ENCODE results near the gene LSM2. TPM values are rescaled to one million over a fixed set of nuclear protein-coding genes. Genes with fewer than 3 reads are reported as not detected.
A peak's percentile ranks its signal among the peaks of the same experiment; 100 is the strongest.

Gene LSM2
- total RNA-seq, 1 experiment from 2014 or later, result 93.6 TPM

DNA sequence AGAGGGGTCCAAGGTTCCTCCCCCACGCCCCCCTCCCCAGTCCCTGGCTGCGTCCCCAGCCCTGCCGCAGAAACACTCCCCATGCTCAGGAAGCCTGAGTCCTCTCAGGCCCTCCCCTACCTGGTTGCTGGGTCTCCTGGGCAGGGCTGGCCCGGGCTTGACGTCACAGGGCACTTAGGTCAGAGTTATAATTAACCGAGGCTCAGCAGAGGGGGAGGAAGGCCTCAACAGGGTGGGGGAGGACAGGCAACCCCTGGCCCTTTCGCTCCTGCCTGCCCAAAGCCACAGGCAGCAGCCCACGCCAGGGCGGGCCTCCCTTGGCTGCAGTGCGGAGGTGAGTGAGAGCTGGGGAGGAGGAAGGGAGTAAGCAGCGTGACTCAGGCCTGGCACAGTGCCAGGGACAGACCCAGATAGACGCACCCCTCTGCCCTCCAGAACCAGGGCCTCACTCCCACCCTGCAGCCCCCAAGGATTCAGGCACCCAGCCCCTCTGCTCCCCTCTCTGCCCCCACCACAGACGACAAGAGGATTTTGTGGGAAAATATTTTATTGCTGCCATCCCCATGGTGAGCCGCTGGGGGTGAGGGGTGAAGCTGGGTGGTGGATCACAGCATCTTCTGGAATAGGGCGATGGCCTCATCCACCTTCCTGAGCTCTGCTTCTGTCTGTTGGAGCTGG lies 29.6 kb downstream of the LSM2 start, which contains the start of gene VWA7:
Gene VWA7 (minus strand): TSS at position 340 of the 678 bp plus-strand sequence. CDS start 549 bp downstream, outside the sequence.
- peak; percentile 94 for DNase-seq (ENCODE audit: low spot score)

DNA sequence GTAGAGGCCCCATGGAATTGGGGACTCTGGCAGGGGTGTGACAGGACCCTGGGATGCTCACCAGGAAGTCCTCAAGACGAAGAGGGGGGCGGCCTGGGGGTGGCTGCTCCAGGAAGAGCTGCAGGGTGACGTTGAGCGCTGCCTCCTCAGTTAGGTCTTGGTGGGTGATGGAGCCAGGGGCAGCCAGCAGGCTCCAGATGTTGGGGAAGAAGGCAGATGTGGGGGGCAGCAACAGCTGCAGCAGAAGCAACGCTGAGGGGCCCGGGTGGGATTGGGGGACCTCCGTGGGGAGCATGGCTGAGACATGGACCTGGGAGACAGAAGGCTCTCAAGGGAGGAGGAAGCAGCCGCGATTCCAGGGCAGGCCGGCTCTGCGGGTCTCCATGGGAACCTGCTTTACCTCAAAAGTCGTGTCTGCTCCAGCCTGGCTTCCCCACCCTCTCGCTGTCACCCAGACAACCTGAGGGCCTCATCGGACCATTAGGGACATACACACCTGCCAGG lies 30.2 kb downstream of the LSM2 start:
- no peak for DNase-seq (ENCODE audit: low spot score)

DNA sequence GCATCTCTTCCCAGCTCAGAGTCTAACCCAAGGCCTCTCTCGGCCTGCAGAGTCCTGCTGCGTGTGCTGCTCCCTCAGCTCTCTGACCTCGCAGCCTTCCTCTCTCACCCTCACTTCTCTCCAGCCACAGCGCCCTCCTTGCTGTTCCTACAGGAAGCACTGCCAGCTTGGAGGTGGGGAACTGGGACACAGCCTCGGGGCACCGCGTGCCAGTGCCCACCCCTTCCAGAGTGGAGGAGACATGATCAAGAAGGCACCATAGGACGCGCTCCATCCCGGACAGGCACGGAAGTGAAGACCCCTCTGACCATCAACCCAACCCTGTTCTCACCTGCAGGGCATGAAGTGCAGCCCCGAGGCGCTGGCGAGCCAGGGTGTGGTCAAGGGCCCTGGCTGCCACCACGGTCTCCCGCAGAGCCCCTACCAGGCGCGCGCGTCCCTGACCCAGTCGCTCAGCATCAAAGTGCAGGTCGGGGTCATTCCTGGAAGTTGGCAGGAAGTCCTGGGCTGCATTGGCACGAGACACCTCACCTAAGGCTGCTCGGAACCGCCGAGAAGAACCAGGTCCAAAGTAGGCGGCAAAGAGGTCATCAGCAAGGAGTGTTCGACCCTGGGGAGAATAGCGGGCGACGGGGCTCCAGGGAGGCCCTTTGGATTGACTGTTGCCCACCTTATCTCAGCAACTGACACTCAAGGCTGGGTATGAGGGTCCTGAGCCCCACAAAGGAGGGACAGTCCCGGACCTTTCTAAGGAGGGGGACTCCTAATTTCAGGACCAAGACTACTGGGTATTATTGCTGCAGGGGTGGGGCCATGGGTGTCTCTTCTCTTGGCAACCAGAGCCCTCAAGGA lies 30.9 kb downstream of the LSM2 start:
- DNase-seq (ENCODE audit: low spot score), result no peak

DNA sequence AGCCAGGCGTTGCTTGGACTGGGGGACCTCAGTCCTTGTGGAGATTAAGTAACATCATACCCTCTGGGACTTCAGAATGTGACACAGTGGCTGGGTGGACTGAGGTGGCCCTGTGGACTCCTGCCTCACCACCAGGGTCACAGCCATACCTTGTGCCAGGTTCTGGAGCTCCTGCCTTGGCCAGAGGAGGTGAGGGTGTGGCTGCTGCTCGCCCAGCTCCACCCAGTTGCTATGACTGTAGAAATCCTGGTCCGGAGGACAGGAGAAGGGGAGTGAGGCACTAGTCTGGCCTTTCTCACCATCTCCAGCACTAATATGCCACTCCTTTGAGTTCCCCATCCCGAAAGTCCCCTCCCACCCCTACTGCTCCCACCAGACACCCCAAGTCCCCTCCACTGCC lies 31.6 kb downstream of the LSM2 start:
- peak; percentile 67 for DNase-seq (ENCODE audit: low spot score)

DNA sequence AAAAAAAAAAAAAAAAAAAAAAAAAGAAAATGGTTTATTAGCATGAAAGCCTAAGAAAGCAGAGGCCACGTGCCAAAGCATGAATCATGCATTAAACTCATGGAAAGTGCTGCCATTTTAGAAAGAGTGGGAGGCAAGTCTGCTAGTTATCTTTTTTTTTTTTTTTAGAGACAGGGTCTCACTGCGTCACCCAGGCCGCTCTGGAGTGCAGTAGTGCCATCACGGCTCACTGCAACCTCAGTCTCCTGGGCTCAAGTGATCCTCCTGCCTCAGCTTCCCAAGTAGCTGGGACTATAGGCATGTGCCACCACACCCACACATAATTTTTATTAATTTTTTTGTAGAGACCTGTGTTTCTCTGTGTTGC lies 34.8 kb downstream of the LSM2 start:
- DNase-seq (ENCODE audit: low spot score), result no peak

DNA sequence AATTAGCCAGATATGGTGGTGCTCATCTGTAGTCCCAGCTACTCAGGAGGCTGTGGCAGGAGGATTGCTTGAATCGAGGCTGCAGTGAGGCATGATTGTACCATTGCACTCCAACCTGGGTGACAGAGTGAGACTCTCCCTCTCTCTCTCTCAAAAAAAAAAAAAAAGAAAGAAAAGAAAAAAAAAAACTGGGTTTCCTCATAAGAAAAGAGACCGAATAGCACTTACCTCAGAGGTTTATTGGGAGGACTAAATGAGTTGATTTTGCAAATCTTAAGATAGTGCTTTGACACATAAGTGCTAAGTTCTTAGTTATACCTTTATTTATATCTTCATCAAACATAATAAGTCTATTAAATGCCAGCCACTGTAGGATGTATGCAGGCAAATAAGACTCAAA lies 35.9 kb downstream of the LSM2 start:
- no peak for DNase-seq (ENCODE audit: low spot score)

DNA sequence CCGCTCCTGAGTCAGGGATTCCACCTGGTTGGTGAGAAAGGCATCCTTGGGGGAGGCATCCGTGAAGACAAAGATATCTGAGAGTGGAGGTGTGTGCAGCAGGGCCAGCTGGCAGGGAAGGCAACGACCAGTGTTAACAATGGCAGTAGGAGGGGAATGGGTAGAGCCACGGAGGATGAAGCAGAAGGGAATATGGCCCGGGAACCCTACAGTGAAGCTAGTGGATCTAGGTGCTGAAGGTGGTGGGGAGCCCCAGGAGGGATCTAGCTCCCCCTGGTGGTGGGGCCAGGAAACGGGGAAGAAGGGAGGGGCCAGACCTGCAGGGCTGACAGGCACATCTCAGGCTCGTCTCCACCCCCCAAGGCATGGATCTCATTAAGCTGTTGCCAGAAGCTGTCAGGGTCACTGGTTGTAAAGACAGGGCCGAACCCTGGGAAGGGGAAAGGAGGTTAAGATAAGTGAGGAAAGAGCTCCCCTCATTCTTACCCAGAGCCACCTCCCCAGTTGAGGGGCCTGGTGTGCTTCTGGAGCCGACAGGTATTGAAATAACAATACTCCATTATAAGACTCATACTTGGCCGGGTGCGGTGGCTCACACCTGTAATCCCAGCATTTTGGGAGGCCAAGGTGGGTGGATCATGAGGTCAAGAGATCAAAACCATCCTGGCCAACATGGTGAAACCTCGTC lies 36.9 kb downstream of the LSM2 start:
- DNase-seq (ENCODE audit: low spot score), result peak; percentile 86

DNA sequence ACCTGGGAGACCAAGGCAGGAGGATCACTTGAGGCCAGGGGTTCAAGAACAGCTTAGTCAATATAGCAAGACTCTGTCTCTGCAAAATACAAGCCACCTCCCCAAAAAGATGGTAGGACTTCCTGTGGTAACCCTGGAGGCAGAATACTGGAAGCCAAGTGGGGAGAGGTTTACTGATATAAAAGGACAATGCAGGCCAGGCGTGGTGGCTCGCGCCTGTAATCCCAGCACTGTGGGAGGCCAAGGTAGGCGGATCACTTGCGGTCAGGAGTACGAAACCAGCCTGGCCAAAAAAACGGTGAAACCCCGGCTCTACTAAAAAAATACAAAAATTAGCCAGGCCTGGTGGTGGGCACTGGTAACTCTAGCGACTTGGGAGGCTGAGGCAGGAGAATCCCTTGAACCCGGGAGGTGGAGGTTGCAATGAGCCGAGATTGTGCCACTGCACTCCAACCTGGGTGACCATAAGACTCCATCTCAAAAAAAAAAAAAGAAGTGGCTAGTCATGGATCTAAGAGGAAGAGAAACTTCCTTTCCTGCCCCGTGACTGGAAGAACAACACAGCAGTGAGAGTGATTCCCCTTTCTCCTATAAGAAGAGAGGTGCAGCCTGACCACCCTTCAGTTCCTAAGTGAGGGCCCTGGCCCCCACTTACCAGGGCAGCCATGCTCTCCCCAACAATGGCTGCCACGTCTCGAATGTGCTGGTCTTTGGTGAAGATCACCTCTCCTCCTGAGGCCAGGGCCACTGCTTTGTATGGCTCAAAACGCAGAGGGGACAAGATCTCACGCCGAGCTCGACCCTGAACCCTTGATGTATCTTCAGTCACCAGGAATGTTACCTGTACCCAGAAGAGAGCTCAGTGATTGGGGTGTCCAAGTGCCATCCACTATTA lies 38.2 kb downstream of the LSM2 start:
- DNase-seq (ENCODE audit: low spot score), result no peak

DNA sequence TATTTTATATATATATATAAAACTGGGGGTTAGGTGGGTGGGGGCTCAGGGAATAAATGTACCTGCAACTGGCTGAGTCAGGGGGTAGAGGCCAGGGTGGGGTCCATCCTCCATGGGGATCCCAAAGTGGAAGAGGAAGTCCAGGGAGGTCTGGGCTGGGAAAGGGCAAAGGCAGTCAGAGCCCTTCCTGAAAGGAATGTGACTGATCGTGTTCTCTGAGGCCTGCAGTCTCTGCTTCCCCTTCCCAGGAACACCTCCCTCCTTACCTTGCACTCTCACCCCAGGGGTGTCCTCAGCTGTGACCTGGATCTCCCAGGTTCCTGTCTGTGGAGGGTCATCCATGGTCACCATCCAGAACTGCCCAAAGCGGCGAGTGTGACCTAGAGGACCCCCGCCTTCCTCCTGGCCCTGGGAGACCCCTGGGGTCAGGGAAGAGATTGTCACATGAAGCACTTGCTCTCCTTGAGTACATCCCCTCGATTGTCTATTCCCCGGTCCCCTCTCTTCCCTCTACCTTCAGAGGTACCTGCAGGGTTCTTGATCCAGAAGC lies 39.6 kb downstream of the LSM2 start:
- DNase-seq (ENCODE audit: low spot score), result no peak

DNA sequence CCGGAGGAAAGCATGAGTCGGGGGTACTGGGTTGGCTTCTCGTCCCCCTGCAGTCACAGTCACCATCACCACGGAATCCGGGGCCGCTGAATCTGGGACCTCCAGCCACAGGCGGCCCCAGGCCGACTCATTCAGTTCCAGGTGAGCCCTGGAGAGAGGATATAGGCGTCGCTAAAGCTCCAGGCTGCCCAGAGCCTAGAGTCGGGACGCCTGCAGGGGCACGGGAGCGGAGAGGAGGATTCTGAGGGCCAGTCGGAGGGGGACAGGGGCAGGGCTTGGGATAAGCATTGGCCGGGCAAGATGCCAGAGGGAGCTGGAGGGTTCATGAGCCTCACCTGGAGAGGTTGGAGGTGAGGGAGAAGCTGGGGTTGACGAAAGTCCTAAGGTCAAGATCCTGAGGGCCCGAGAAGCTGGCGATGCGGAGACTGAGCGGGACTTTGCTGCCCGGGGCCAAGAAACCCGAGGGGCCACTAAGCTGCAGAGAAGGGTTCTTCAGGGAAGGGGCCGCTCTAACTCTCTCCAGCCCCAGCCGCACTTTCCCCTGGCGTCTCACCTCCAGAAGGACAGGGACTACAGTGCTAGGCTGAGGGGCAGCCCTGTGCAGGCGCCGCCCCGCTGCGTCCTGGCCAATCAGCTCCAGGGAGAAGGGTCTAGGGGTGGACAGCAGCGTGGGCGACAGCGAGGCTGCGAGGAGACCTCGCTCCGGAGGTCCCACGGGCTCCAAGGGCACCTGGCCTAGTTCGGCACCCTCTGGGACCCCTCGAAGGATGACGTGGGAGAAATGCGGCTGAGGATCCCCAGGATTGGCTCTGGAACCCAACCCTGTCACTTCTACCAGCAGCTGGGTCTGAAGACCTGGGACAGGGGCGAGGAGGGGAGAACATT lies 40.6 kb downstream of the LSM2 start:
- DNase-seq (ENCODE audit: low spot score), result no peak

DNA sequence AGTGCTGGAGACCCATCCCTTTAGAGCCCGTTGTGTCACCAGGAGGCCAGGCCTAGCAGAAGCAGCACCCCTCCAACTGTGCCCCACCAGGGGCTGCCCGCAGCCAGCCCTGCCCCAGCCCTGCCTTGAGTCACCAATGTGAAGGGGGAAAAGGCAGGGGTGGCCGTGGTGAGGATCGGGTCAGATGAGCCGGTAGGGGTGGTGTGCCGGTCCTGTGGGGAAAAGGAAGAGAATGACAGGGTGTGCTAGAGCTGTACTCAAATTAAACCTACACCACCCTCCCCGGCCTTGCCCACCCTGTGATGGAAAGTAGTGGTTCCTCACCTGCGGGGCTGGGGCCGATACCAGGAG lies 41.2 kb downstream of the LSM2 start:
- no peak for DNase-seq (ENCODE audit: low spot score)

DNA sequence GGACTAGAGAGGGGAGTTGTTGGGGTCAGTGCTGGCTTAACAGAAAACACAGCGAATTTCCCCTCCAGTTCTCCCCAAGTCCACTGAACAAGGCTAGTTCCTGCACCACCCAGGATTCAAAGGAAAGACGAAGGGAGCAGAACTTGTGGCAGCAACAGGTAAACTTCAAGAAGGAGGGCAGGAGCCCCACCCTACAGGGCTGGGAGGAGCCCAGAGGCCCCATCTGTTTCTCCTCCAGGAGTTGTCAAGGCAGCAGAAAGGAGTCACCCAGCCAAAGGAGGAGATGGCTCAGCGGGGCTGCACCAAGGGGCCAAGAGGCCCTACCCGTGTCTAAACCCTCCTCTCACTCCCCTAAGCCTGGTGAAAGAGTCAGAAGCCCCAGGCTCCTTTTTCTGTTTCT lies 42.6 kb downstream of the LSM2 start:
- DNase-seq (ENCODE audit: low spot score), result no peak

DNA sequence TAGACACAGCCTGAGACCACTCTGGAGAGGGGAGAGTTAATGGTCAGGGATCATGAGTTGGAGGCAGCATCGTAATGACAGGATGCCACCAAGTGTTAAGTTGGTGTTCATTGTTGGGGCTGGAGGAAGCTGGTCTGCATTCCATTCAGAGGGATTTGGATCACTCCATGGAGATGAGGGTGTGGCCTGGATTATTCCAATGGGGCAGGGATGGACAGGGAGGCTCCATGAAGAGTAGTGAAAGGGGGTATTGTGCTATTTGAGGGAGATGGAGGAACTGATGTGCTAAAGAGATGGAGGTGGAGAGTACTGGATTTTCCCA lies 43.2 kb downstream of the LSM2 start:
- DNase-seq (ENCODE audit: low spot score), result peak; percentile 38

DNA sequence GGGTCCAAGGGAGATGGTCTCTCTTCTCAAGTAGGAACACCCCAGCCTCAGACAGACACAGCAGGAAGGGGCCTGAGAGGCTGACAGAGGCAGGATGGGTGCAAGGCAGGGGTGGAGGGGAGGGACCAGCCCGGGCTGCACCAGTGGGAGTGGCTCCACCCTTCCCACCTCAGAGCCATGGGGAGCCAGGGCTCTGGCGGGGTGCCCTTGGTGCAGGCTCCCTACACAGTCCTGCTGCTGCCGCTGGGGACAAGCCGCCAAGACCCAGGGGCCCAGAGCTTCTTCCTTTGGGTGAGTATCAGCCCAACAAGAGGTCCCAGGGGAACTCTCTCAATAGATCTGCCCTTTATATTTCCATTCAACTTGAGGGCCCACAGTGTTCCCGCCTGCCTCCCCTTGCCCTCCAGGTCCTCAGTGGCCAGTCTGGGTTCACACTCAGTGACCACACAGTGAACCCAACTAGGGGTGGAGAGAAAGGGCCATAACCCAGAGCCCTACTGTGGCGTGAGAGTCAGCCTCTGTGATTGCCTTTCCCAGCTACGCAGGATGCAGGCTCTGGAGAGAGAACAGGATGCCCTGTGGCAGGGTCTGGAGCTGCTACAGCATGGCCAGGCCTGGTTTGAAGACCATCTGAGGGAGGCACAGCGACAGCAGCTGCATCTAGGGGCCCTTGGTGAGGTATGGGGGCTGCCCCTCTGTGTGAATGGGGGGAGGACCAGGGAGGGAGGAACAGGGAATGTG lies 43.7 kb downstream of the LSM2 start:
- DNase-seq (ENCODE audit: low spot score), result no peak

DNA sequence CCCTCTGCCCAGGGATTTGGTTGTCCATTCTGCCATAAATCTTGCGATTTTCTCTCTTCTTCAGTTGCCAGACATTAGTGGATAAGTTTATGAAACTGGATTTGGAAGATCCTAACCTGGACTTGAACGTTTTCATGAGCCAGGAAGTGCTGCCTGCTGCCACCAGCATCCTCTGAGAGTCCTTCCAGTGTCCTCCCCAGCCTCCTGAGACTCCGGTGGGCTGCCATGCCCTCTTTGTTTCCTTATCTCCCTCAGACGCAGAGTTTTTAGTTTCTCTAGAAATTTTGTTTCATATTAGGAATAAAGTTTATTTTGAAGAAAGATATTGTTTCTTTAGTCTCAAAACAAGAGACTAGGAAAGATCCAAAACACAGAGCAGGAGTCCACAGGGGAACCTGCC lies 44.4 kb downstream of the LSM2 start, which contains the start of gene SAPCD1:
Gene SAPCD1 (plus strand): TSS at position 301 of the 400 bp plus-strand sequence. CDS start 399 bp downstream, outside the sequence.
- DNase-seq (ENCODE audit: low spot score), result no peak

DNA sequence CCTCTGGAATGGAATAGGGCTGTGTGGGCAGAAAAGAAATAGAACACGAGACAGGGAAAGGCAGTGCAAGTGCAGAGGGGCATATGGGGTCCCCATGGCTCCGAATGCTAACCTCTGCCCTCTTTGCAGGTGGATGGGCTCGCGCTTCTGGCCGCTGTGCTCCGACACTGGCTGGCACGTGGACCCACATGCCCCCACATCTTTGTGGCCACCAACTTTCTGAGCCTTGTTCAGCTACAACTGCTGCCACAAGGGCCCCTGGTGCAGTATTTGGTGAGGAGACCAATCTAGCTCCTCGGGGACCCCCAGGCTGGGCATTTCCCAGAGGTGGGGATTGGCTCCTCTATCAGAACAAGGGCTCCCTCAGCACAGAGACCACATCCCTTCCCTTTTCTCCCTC lies 45.4 kb downstream of the LSM2 start:
- no peak for DNase-seq (ENCODE audit: low spot score)

DNA sequence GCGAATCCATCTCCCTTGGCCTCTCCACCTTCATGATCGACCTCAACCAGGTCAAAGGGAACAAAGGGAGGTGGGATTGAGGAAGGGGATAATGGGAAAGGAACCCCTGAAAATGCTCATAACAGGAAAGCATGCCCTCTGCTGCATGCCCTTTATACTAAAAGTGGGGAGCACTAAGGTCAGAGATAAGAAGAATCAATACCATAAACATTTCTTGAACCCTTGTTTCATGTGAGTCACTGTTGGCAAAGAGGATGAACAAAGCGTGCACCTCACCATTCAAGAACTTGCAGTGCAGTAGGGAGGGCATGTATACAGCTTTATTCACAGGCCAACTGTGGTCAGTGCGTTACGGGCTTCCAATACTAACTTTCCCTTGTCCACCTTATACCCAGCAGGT lies 46.0 kb downstream of the LSM2 start:
- DNase-seq (ENCODE audit: low spot score), result no peak

DNA sequence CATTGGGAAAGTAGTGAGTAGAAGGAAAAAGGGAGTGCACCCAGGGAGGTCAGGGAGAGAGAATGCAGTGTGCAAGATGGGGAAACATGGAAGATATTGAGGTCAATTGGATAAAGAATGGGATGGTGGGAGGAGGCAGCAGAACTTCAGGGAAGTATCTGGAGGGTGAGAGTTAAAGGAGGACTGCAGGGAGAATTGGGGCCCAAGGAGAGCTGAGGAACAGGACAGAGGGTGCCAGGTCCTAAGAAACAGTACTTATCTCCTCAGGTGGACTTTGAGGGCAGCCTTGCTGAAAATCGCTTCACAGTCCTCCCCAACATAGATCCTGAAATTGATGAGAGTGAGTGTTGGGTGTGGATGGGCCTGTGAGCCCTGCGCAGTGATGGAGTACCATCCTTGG lies 48.5 kb downstream of the LSM2 start:
- no peak for DNase-seq (ENCODE audit: low spot score)

DNA sequence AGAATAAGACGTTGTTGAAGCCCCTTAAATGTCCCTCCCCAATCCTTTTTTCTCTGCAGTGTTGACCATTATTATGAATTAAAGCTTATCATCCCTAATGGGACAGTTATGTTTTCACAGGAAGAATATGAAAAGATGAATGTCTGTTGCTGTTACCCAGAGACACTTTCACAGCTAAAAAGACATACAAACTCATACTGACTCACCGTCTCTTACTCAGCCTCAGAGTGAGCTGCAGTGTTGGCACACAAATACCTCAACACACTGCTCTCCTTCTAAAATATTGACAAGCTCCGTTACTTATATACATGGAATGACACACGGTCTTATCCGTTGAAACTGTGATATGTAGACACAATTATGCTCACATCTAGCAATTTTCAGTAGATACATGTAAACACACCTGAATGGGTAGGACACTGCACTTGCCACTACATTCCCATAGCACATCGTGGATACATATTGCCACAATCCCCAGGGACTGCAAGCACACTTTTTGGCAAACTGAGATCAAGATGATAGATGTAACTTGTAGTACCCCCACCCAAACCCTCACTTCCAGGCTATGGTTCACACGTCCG lies 53.9 kb downstream of the LSM2 start:
- no peak for DNase-seq (ENCODE audit: low spot score)
